Vagina (tissue), 2 donors: ENCODE results near the gene ASTN1. TPM values are rescaled to one million over a fixed set of nuclear protein-coding genes. Genes with fewer than 3 reads are reported as not detected.

Source experiments
- DNase-seq, 2 donors: peaks; one replicate each; pipeline ENCODE4 v3.0.0-alpha.2; 2017; ENCODE audit errors: extremely low spot score in 2 of 2
- H3K27ac ChIP-seq: fragments of 200-600 bp; sonication (generic); one replicate; pipeline ENCODE4 v1.5.1; 2019
- H3K27me3 ChIP-seq: fragments of 200-600 bp; sonication (generic); one replicate; pipeline ENCODE4 v1.5.1; 2019
- H3K36me3 ChIP-seq, 2 donors: fragments of 200-600 bp; sonication (generic); one replicate each; pipeline ENCODE4 v1.5.1; 2017 to 2019
- H3K4me1 ChIP-seq: fragments of 200-600 bp; sonication (generic); one replicate; pipeline ENCODE4 v1.5.1; 2019
- H3K4me3 ChIP-seq, 2 donors: fragments of 200-600 bp; sonication (generic); 1 replicate in 1 of 2; 2 replicates in 1 of 2; pipeline ENCODE4 v1.5.1; 2016 to 2019
- H3K9me3 ChIP-seq: fragments of 200-600 bp; sonication (generic); one replicate; pipeline ENCODE4 v1.5.1; 2019
- POLR2A ChIP-seq, 2 donors: fragments of 450-650 bp; IDR thresholded peaks; one replicate each; pipeline ENCODE4 v1.6.1; 2017; ENCODE audit warnings: antibody characterized with exemption in 2 of 2, mild to moderate bottlenecking in 2 of 2, moderate library complexity in 2 of 2
- POLR2AphosphoS5 ChIP-seq, 2 donors: sonication (generic); formaldehyde crosslinking; IDR thresholded peaks; one replicate each; pipeline ENCODE4 v1.9.0; 2017; ENCODE audit warnings: antibody characterized with exemption in 2 of 2, mild to moderate bottlenecking in 2 of 2, low read depth in 1 of 2; ENCODE audit not compliant: insufficient read depth in 1 of 2
- intact Hi-C: fragments of 100-400 bp; cut with DNase I; formaldehyde crosslinking; loops from one replicate; pipeline ENCODE4 v1.15.1; 2023
- total RNA-seq: library from RNA; depleted of rRNA; stranded (reverse); fragments of >200 nt; gene quantifications from one replicate; pipeline ENCODE4 v1.2.3, GENCODE V29; 2016
- TF ChIP-seq, protein P1 (sequence below), 3 experiments: fragments of 450-650 bp in 2 of 3; fragments of 200-600 bp in 1 of 3; sonication (generic) in 1 of 3; IDR thresholded peaks; one replicate each; pipeline ENCODE4 v1.5.1; 2017 to 2019; ENCODE audit warnings: antibody characterized with exemption in 3 of 3, mild to moderate bottlenecking in 2 of 3, moderate library complexity in 2 of 3

The ASTN1 gene
- total RNA-seq, 1 donor from 2014 or later = 4.2 TPM

DNA sequence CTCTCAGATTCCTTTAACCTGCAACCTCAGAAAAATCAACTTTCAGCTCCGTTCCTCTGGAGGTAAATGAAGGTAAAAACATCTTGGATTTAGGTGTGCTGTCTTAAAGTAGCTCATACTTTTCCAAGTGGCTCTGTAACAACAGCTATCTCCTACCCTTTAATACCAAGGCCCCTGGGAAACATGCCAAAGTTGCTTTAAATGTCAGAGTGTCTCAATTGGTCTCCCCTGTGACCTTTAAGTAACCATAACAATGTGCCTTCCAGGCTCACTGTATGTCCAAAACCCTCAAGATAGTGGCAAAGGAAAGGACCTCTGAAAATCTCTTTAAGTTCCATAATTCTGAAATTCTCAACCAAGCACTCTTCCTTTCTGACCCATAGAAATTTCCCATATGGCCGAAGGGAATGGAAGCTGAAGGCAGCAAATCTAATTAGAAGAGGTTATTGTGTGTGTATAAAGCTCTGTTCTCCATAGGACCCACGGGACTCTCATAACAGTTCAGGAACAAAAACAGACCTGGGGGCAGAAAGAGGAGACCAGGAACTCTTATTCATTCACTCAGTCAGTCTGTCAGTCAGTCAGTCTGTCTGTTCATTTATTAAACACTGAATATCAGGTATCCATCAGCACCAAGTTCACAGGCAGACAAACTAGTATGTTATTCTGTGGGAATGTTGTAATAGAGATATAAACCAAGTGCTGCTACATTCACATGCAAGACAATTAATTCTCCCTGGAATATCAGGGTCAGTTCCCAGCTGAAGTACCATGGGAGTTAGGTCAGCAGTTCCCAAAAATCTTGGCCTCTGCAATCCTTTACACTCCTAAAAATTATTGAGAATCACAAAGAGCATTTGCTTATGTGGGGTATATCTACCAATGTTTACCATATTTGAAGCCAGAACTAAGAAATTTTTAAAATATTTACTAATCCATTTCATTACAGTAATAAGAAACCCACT, 19.1 kb downstream of the ASTN1 start:
- no peaks in the 10 kb centered on the region for H3K9me3 ChIP-seq
- no peaks in the 10 kb centered on the region for H3K27me3 ChIP-seq
- DNase-seq = no peak
- H3K4me3 ChIP-seq = no peak overlapping the region
- H3K36me3 ChIP-seq = no peaks in the 10 kb centered on the region
- no peaks in the 10 kb centered on the region for H3K4me1 ChIP-seq
- TF ChIP-seq POLR2A (IDR thresholded peaks at IDR 0.05) (no peak), POLR2AphosphoS5 (IDR thresholded peaks at IDR 0.05; ENCODE audit: insufficient read depth in 1 of 2, low read depth in 1 of 2) (no peak)
- TF ChIP-seq, protein P1, sequence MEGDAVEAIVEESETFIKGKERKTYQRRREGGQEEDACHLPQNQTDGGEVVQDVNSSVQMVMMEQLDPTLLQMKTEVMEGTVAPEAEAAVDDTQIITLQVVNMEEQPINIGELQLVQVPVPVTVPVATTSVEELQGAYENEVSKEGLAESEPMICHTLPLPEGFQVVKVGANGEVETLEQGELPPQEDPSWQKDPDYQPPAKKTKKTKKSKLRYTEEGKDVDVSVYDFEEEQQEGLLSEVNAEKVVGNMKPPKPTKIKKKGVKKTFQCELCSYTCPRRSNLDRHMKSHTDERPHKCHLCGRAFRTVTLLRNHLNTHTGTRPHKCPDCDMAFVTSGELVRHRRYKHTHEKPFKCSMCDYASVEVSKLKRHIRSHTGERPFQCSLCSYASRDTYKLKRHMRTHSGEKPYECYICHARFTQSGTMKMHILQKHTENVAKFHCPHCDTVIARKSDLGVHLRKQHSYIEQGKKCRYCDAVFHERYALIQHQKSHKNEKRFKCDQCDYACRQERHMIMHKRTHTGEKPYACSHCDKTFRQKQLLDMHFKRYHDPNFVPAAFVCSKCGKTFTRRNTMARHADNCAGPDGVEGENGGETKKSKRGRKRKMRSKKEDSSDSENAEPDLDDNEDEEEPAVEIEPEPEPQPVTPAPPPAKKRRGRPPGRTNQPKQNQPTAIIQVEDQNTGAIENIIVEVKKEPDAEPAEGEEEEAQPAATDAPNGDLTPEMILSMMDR (IDR thresholded peaks at IDR 0.05) = no peak
- intact Hi-C loops = no loop called here
- H3K27ac ChIP-seq = no peak overlapping the region

DNA sequence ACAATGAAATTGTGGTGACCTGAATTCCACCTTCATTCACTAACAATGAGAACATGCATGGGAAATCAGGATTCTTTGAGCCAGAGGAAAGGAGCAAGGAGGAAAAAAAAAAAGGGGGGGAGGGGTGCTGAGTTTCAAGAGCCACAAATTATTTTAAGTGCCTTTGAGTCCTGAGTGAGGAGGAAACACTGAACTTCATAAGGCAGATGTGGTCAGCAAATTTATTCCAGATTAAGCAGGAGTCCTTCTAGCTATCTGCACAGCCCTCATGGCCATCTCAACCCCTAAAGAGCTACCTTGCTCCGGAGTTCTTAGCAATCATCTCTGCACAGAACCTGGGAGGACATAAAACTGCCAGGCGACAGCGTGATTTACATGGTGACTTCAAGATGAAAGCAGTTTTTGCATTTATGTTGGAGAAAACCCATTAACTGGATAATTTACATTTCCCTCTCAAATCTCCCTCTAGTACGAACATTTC, 21.7 kb downstream of the ASTN1 start:
- Histone ChIP-seq H3K27ac (no peak overlapping the region), H3K36me3 (no peaks in the 10 kb centered on the region), H3K27me3 (no peaks in the 10 kb centered on the region), H3K4me3 (no peak overlapping the region), H3K9me3 (no peaks in the 10 kb centered on the region), H3K4me1 (no peaks in the 10 kb centered on the region)
- no peak for TF ChIP-seq POLR2AphosphoS5 (IDR thresholded peaks at IDR 0.05; ENCODE audit: insufficient read depth in 1 of 2, low read depth in 1 of 2)
- TF ChIP-seq, protein P1 (IDR thresholded peaks at IDR 0.05) = no peak
- no peak for TF ChIP-seq POLR2A (IDR thresholded peaks at IDR 0.05)
- no peak for DNase-seq
- intact Hi-C loops = no loop called here

DNA sequence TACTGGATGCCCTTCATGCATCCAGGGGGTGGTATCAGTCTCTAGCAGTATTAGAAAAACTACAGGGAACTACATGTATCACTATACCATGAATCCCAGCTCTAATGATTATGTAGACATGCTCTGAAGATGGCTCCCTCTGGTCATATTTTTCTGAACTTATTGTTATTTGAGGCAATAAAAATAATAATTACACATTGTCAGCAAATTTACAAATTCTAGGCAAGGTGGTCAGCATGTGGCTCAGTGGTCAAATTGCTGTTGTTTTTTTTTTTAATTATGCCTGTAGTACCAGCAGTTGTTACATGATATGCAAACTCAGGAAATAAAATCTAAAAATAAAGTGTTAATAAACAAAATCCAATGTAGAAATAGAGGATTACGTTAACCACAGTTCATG, 22.5 kb downstream of the ASTN1 start:
- Histone ChIP-seq H3K36me3 (no peaks in the 10 kb centered on the region), H3K9me3 (no peaks in the 10 kb centered on the region), H3K27me3 (no peaks in the 10 kb centered on the region), H3K4me1 (no peaks in the 10 kb centered on the region), H3K4me3 (no peak overlapping the region), H3K27ac (no peak overlapping the region)
- no peak for DNase-seq
- TF ChIP-seq POLR2A (IDR thresholded peaks at IDR 0.05) (no peak), POLR2AphosphoS5 (IDR thresholded peaks at IDR 0.05; ENCODE audit: insufficient read depth in 1 of 2, low read depth in 1 of 2) (no peak)
- TF ChIP-seq, protein P1 (IDR thresholded peaks at IDR 0.05) = no peak
- intact Hi-C loops = no loop called here

DNA sequence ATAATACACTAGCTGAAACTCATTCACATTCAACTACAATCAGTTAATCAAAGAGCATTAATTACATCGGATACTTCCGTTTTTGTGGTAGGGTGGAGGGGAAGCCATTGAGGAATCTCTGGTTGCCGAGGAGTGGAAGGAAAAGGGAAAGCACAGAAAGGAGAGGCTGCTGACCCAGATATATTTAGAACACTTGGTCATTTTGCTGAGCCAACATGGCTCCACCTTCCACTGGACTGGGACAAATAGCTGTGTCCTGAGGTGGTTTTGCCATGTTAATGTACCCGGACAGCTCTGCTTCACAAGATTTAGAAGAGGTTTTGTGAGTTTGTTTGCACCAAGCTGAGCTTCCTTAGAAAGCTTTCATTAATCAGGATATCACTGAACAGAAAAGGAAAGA, 26.2 kb downstream of the ASTN1 start:
- Histone ChIP-seq H3K4me3 (no peak overlapping the region), H3K4me1 (no peaks in the 10 kb centered on the region), H3K36me3 (no peaks in the 10 kb centered on the region), H3K9me3 (no peaks in the 10 kb centered on the region), H3K27ac (no peak overlapping the region), H3K27me3 (no peaks in the 10 kb centered on the region)
- intact Hi-C loops = no loop called here
- DNase-seq = no peak
- TF ChIP-seq POLR2A (IDR thresholded peaks at IDR 0.05) (no peak), POLR2AphosphoS5 (IDR thresholded peaks at IDR 0.05; ENCODE audit: insufficient read depth in 1 of 2, low read depth in 1 of 2) (no peak)
- TF ChIP-seq, protein P1 (IDR thresholded peaks at IDR 0.05) = no peak

DNA sequence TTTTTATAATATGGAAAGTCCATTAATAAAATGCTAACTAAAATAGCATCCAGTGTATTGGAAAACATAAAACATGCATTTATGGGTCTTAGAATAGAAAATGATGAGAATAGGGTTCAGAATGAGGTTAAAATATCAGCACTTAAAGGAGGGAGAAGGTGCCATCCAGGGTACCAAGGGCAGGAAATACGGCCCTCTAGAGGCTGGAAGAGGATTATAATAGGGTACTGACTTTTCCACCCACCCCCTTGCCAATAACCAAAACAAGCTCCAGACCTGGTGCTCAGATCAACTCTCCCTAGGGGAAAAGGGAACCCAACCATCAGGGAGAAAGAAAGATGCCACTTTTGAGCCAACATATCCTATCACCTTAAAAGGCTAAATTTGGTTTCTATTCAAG, 26.7 kb downstream of the ASTN1 start:
- Histone ChIP-seq H3K36me3 (no peaks in the 10 kb centered on the region), H3K9me3 (no peaks in the 10 kb centered on the region), H3K4me3 (no peak overlapping the region), H3K27me3 (no peaks in the 10 kb centered on the region), H3K27ac (no peak overlapping the region), H3K4me1 (no peaks in the 10 kb centered on the region)
- TF ChIP-seq POLR2AphosphoS5 (IDR thresholded peaks at IDR 0.05; ENCODE audit: insufficient read depth in 1 of 2, low read depth in 1 of 2) (no peak), POLR2A (IDR thresholded peaks at IDR 0.05) (no peak)
- TF ChIP-seq, protein P1 (IDR thresholded peaks at IDR 0.05) = no peak
- intact Hi-C loops = no loop called here
- DNase-seq = no peak
